Activated CD4-positive, alpha-beta T cell treated with anti-CD3 and anti-CD28 coated beads, Interleukin-2, Interleukin-4, amounts not matched to agents 100 ng/mL and 50 ng/mL, durations not matched to agents 16 hours and 8 hours (primary cell): ENCODE measurements around the gene CRYL1.
"Not testable (repeated sequence)": the region's sequence is repeated elsewhere in the genome, so short reads cannot be mapped to it uniquely, and the experiment has no call there.

Experiments
- DNase-seq: peaks from one replicate; pipeline ENCODE4 v3.0.0-alpha.2; 2020; ENCODE audit warnings: low spot score

The CRYL1 gene

DNA sequence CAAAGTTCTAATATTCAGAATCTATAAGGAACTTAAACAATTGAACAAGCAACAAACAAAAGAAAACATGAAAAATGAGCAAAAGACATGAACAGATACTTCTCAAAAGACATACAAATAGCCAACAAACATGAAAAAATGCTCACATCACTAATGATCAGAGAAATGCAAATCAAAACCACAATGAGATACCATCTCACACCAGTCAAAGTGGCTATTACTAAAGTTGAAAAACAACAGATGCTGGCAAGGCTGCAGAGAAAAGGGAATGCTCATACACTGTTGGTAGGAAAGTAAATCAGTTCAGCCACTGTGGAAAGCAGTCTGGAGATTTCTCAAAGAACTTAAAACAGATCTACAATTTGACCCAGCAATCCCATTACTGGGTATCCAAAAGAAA is 74.3 kb downstream of the CRYL1 start:
- no peak for DNase-seq

- DNase-seq, result no peak
Observed at GRCh38 chr13:20448470-20448869, 77.2 kb downstream of the CRYL1 start.

- DNase-seq, result no peak
Observed at GRCh38 chr13:20446900-20447299, 78.8 kb downstream of the CRYL1 start.

- DNase-seq, result no peak
Observed at GRCh38 chr13:20446405-20446804, 79.3 kb downstream of the CRYL1 start.

DNA sequence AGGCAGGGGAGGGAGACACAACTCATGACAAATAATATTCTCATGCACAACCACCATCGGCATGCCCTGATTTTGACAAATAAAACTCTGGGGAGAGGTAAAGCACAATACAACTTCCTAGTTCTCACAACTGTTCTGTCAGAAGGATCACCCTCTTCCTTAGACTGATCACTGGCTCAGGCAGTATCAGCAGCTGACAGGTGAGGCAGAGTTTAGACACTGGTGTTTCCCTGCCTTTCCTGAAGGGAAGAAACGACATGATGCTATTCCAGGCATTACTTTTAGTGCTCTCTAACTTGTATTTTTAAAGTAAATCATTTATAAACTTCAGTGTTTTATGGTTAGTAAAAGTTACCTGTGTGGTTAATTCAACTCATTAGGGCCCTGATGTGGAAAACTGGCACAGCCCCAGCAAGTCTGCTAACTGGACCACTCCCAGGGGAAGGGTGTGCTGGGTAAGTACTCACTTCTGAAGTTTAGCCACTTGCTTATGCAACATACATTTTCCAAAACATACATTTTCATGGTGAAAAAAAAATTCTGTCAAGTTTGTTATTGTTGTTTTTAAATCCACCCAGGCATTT is 82.8 kb downstream of the CRYL1 start:
- no peak for DNase-seq

- DNase-seq, result no peak
Observed at GRCh38 chr13:20442375-20442774, 83.3 kb downstream of the CRYL1 start.

DNA sequence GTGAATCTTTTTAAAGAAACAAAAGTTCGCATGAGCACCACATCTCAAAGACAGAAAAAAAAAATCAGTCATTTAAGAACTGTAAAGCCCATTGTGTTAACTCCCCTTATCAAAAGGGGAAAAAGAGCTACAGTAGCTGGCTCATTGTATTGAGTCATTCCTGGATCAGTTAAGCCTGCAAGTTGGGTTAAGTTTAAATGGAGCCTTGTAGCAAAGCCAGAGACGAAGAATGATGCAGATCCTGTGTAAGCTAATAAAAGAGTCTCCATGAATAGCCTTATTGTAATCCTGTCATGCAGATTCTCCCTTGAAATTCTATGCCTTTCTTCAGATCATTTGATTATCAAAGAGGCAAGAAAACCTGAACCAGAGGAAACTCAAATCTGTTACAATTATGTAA is 83.8 kb downstream of the CRYL1 start:
- peak; percentile 27 for DNase-seq

DNA sequence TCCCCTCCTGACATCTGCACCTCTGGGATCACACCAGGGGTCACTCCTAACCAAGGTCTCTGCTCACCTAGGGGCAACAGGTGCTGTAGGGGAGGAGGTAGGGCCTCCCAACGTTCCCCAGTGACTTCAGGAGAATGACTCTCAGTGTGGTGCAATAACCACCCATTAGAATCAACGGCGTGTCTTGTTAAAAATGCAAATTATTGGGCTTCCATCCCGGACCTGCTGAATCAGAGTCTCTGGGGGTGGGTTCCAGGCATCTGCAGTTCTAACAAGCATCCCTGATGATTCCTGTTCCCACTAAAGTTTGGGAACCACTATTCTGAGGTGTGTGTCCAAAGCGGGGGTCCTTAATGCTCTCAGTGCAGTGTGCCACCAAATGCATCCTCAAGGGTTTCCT is 84.6 kb downstream of the CRYL1 start:
- DNase-seq, result no peak

DNA sequence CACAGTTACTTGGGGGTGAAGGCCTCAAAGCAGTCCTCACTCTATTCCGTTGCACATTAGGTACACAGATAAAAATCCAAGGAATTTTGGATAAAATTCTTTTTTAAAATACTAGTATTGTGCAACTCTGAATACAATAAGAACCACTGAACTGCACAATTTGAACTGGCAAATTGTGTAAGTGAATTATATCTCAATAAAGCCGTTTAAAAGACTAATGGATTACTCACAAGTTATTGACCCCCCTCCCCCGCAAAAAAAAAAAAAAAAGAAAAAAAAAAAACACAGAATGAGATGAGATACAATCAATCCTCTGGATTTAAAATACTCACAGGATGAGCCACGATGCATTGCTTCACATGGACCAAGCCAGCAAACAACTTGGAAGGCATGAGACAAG is 86.4 kb downstream of the CRYL1 start:
- no peak for DNase-seq

DNA sequence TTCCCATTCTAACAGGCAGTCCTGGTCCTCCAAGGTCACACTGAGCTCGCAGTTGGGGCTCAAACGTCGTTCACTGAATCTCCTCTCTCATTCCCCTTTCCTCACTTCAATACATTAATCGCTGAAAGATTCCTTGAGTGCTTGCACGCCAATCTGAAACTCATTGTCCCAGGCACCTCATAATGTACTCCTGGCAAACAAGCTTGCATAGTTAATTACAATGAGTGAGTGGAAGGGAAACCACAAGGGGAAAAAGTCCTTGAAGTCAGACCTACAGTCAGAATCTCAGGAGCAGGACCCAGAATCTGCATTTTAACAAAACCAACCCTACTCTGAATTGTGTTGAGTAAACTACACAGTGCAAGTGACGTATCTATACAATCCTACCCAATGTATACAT is 86.9 kb downstream of the CRYL1 start:
- no peak for DNase-seq

- no peak for DNase-seq
Observed at GRCh38 chr13:20436505-20436904, 89.2 kb downstream of the CRYL1 start.

- no peak for DNase-seq
Observed at GRCh38 chr13:20435616-20436368, 89.9 kb downstream of the CRYL1 start.

- DNase-seq, result not testable (repeated sequence)
Observed at GRCh38 chr13:20434210-20434609, 91.4 kb downstream of the CRYL1 start.

DNA sequence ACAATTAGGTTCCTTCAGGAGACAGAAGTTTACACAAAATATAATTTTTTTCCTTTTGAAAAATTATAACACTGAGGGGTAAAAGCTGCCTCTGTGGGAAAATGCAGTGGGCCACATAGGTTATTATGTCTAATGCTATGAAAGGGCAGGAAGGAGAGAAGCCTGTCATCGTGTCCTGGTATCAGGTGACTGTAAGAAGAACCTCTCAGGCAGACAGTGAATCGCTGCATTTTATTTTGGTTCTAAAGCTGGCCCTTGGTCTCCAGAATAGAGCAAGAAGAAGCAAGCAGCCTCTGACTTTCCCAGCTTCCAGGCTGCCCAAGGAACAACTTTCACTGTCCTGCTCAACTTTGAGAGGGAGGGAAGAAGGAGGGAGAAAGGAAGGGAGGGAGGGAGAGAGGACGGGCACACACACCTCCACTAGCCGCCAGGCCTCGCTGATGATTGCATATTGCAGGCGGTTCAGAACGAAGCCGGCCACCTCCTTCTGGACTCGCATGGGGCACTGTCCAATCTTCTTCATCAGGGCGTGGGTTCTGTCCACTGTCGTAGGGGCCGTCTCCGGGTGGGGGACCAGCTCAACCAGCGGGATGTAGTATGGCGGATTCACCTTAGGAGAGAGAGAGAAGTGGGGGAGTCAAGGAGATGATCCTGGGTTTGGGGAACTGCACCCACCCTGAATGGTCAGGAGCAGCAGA is 93.8 kb downstream of the CRYL1 start:
- no peak for DNase-seq

DNA sequence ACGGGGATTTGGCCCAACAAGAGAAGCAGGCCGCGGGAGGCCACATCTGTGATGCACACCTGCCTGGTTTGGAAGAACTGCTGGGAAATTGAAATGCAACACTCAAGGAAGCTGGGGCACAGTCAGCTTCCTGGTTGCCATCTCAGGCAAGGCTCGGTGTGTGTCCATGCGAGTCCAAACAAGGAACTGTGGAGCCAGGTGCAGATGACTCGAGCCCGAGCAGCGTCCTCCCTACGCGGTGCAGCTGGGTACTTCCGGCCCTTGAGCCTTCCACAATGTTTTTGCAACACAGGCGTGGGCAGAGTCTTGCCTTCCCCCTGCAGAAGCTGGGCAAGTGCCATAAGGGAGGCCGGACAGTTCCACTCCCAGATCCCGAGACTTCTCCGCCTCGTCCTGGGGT is 94.6 kb downstream of the CRYL1 start:
- DNase-seq, result no peak

- no peak for DNase-seq
Observed at GRCh38 chr13:20430296-20430695, 95.4 kb downstream of the CRYL1 start.

DNA sequence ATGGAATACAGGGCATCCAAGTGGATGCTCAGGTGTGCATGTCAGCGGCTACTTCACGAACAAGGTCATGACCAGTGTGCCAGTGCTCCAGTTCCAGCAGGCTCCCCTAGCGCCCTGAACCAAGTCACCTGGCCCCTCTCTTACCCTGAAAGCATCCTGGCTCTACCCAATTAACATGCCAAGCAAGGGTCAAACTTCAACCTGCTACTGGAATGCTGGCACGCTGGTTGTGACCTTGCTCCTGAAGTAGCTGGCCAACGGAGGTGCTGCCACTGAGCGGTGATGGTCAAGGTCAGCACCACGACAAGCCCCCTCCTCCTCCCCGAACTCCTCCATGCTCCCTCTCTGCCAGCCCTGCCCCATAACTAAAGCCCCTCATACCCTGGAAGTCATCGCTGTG is 96.0 kb downstream of the CRYL1 start:
- DNase-seq, result no peak

DNA sequence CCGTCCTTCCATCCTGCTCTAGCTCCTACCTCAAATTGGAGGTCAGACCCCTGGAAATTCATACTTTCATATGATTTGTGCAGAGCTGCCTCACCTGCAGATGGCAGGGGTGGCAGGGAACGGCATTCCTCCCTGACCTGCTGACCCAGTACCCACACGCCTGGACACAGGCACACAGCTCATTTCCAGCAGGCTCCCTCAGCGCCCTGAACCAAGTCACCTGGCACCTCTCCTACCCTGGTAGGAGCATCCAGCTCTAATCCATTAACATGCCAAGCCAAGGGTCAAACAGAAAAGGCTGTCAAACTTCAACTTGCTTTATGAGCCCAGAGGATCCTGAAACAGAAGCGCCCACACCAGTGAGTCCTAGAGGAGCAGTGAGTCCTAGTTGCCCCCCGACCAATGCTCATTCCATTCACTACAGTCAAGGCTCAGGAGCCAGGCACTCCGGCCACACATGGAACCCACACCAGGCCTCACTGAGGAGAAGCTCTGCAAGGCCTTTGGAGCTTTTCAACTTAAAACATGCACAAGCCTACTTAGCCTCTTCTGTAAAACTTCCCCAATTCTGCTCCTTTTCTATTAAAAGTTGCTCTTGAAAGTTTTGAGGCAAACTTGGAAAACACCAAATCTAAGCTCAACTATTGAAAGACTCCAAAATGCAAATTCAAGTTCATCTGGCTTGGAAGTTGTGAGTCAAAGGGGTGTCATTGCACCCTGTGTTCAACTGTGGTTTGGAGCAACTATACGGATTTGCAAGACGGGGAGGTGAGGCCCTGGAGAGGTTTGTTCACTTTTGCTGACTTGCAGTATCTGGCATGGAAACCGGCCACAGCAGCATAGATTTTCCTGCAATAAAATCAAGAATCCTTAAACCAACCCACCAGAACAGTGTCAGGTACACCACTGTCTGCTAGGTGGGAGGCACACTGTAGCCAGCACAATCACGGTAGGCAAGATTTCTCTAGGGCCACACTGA is 96.7 kb downstream of the CRYL1 start:
- DNase-seq, result no peak

DNA sequence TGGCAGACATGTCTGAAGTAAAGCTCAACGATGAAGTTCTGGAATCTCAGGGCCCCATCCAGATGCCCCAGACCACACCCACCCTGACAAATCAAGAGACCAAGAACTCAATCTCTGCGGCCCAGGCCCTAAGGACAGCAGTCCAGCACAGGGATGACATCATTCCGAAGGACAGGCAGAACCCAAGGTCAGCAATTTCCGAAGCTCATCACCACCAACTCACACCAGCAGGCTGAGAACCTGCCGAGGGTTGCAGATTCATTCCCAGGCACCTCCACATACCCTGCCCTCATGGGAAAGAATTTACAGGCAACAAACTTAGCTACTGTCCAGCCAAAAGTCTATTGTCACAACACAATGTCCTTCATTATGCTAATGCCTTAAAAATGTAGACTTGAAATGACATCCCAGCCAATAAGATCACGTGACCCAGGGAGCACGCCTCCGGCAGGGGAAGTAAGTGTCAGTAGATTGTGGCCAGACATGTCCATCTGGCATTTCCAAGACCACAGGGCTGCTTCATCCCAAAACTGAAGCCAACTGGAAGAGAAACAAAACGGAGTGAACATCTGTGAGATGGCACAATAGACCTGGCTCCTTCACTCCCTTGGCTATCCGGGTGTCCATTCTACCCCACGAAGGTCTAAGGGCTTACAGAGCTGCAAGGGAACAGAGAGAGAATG is 98.8 kb downstream of the CRYL1 start:
- no peak for DNase-seq

DNA sequence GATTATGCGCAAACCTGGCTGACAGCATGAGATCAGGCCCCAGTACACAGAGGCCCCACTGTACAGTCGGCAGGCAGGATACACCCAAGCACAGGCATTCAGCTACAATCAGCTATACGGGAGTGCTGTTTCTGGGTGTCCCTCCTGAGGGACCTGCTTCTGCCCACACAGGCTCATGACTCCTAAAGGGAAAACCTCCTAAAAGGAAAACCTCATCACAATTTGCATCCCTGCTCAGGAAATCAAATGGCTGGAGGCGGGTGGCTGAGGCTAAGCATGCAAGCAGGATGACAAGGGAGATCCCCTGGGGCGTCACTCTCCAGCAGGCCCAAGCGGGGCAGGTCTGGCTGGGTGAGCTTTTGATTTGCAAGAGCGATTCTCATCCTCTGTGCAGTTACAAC is 99.8 kb downstream of the CRYL1 start:
- DNase-seq, result no peak

GRCh38 chr13:20424949-20425348 is 100.7 kb downstream of the CRYL1 start:
- no peak for DNase-seq

DNA sequence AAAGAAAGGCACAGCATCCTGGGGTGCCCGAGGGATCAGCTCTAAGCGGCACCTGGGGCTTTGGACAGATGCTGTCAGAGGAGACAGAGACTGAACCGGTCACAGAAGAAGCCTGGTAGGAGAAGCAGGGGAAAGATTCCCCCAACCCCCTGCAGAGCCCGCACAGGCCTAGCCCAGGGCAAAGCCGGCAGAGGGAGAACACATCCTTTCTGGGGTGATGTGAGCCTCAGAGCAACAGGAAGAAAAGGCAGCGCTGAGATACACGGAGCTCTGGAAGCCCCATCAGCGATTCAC is 101.2 kb downstream of the CRYL1 start:
- DNase-seq, result no peak
